ENCODE results near the gene NKIRAS1.
A peak's percentile ranks its signal among the peaks of the same experiment; 100 is the strongest.

The NKIRAS1 gene

GRCh38 chr3:23931597-23931996 is 14.8 kb upstream of the NKIRAS1 start:
- TF ChIP-seq EZH2phosphoT487 (conservative IDR thresholded peaks at IDR 0.05; ENCODE audit: low read length): no peak
- Histone ChIP-seq H2AFZ (ENCODE audit: low read depth, low read length, severe bottlenecking) (peak overlapping the region; percentile 39), H3K9me3 (ENCODE audit: insufficient read depth, low read length) (no peaks in the 10 kb centered on the region), H3K9ac (ENCODE audit: low read length) (no peak overlapping the region), H3K27ac (ENCODE audit: low read depth, low read length) (no peak overlapping the region), H3K27me3 (ENCODE audit: low read length) (no peaks in the 10 kb centered on the region), H4K20me1 (ENCODE audit: low read depth, low read length) (no peaks in the 10 kb centered on the region), H3K9me2 (replicated peaks; ENCODE audit: insufficient read depth, low read length) (no peaks in the 10 kb centered on the region), H3F3A (ENCODE audit: insufficient read depth) (no peaks in the 10 kb centered on the region), H3K79me2 (ENCODE audit: insufficient read depth, low read length) (no peaks in the 10 kb centered on the region), H3K4me3 (ENCODE audit: insufficient read depth, low read length, poor library complexity, severe bottlenecking) (no peak overlapping the region), H3K4me2 (ENCODE audit: low read depth, low read length, poor library complexity, severe bottlenecking) (no peak overlapping the region), H3K36me3 (ENCODE audit: low read length) (no peaks in the 10 kb centered on the region)

- no peaks in the 10 kb centered on the region for H3K9me2 ChIP-seq (replicated peaks; ENCODE audit: insufficient read depth, low read length)
These were observed 11.7 kb upstream of the NKIRAS1 start for GRCh38 chr3:23928524-23928923.

GRCh38 chr3:23926736-23927135 is 9.9 kb upstream of the NKIRAS1 start:
- H3K36me3 ChIP-seq (ENCODE audit: low read length): no peaks in the 10 kb centered on the region
- no peak overlapping the region for H3K4me2 ChIP-seq (ENCODE audit: low read depth, low read length, poor library complexity, severe bottlenecking)
- H3K27ac ChIP-seq (ENCODE audit: low read depth, low read length): no peak overlapping the region
- no peaks in the 10 kb centered on the region for H4K20me1 ChIP-seq (ENCODE audit: low read depth, low read length)
- H3K9me3 ChIP-seq (ENCODE audit: insufficient read depth, low read length): no peaks in the 10 kb centered on the region
- no peak overlapping the region for H3K4me3 ChIP-seq (ENCODE audit: insufficient read depth, low read length, poor library complexity, severe bottlenecking)
- H2AFZ ChIP-seq (ENCODE audit: low read depth, low read length, severe bottlenecking): no peak overlapping the region
- H3K9ac ChIP-seq (ENCODE audit: low read length): no peak overlapping the region
- H3K9me2 ChIP-seq (replicated peaks; ENCODE audit: insufficient read depth, low read length): no peaks in the 10 kb centered on the region
- H3F3A ChIP-seq (ENCODE audit: insufficient read depth): peaks cover 18% of the 10 kb centered on the region
- no peaks in the 10 kb centered on the region for H3K27me3 ChIP-seq (ENCODE audit: low read length)
- TF ChIP-seq EZH2phosphoT487 (conservative IDR thresholded peaks at IDR 0.05; ENCODE audit: low read length): no peak
- no peak for TF ChIP-seq CTCF (IDR thresholded peaks at IDR 0.05; ENCODE audit: insufficient read depth, low read length, poor library complexity, severe bottlenecking)
- H3K79me2 ChIP-seq (ENCODE audit: insufficient read depth, low read length): no peaks in the 10 kb centered on the region

More at GRCh38 chr3:23928524-23928923, 11.7 kb upstream of the NKIRAS1 start:
- H3K9ac ChIP-seq (ENCODE audit: low read length): no peak overlapping the region
- H3K79me2 ChIP-seq (ENCODE audit: insufficient read depth, low read length): no peaks in the 10 kb centered on the region
- TF ChIP-seq EZH2phosphoT487 (conservative IDR thresholded peaks at IDR 0.05; ENCODE audit: low read length) (no peak), CTCF (IDR thresholded peaks at IDR 0.05; ENCODE audit: insufficient read depth, low read length, poor library complexity, severe bottlenecking) (no peak)
- no peak overlapping the region for H2AFZ ChIP-seq (ENCODE audit: low read depth, low read length, severe bottlenecking)
- H3K9me3 ChIP-seq (ENCODE audit: insufficient read depth, low read length): no peaks in the 10 kb centered on the region
- H3K27me3 ChIP-seq (ENCODE audit: low read length): no peaks in the 10 kb centered on the region
- no peaks in the 10 kb centered on the region for H4K20me1 ChIP-seq (ENCODE audit: low read depth, low read length)
- H3K36me3 ChIP-seq (ENCODE audit: low read length): no peaks in the 10 kb centered on the region
- no peak overlapping the region for H3K27ac ChIP-seq (ENCODE audit: low read depth, low read length)
- peaks cover 10% of the 10 kb centered on the region; the same call in 1 of the 2 replicates for H3F3A ChIP-seq (ENCODE audit: insufficient read depth)
- H3K4me3 ChIP-seq (ENCODE audit: insufficient read depth, low read length, poor library complexity, severe bottlenecking): no peak overlapping the region
- H3K4me2 ChIP-seq (ENCODE audit: low read depth, low read length, poor library complexity, severe bottlenecking): no peak overlapping the region

- no peaks in the 10 kb centered on the region for H3K9me3 ChIP-seq (ENCODE audit: insufficient read depth, low read length)
- H3K36me3 ChIP-seq (ENCODE audit: low read length): no peaks in the 10 kb centered on the region
- H3K9ac ChIP-seq (ENCODE audit: low read length): no peak overlapping the region
- no peak overlapping the region for H3K4me2 ChIP-seq (ENCODE audit: low read depth, low read length, poor library complexity, severe bottlenecking)
- no peaks in the 10 kb centered on the region for H4K20me1 ChIP-seq (ENCODE audit: low read depth, low read length)
- H3K27ac ChIP-seq (ENCODE audit: low read depth, low read length): no peak overlapping the region
- TF ChIP-seq EZH2phosphoT487 (conservative IDR thresholded peaks at IDR 0.05; ENCODE audit: low read length) (no peak), CTCF (IDR thresholded peaks at IDR 0.05; ENCODE audit: insufficient read depth, low read length, poor library complexity, severe bottlenecking) (no peak)
- no peak overlapping the region for H3K4me3 ChIP-seq (ENCODE audit: insufficient read depth, low read length, poor library complexity, severe bottlenecking)
- H3K27me3 ChIP-seq (ENCODE audit: low read length): no peaks in the 10 kb centered on the region
- no peaks in the 10 kb centered on the region for H3K79me2 ChIP-seq (ENCODE audit: insufficient read depth, low read length)
- no peak overlapping the region for H2AFZ ChIP-seq (ENCODE audit: low read depth, low read length, severe bottlenecking)
- peaks cover 21% of the 10 kb centered on the region for H3F3A ChIP-seq (ENCODE audit: insufficient read depth)
- no peaks in the 10 kb centered on the region for H3K9me2 ChIP-seq (replicated peaks; ENCODE audit: insufficient read depth, low read length)
These were observed 9.5 kb upstream of the NKIRAS1 start for GRCh38 chr3:23926246-23926645.
